HK-2 (cell line): ENCODE results near the gene TRAF3IP1.
A peak's percentile ranks its signal among the peaks of the same experiment; 100 is the strongest.

Experiments
- DNase-seq: peaks from one replicate; pipeline ENCODE4 v3.0.0-alpha.2; 2018; ENCODE audit not compliant: unreplicated experiment

The TRAF3IP1 gene

GRCh38 chr2:238408615-238409340, 88.5 kb downstream of the TRAF3IP1 start:
- no peak for DNase-seq

DNA sequence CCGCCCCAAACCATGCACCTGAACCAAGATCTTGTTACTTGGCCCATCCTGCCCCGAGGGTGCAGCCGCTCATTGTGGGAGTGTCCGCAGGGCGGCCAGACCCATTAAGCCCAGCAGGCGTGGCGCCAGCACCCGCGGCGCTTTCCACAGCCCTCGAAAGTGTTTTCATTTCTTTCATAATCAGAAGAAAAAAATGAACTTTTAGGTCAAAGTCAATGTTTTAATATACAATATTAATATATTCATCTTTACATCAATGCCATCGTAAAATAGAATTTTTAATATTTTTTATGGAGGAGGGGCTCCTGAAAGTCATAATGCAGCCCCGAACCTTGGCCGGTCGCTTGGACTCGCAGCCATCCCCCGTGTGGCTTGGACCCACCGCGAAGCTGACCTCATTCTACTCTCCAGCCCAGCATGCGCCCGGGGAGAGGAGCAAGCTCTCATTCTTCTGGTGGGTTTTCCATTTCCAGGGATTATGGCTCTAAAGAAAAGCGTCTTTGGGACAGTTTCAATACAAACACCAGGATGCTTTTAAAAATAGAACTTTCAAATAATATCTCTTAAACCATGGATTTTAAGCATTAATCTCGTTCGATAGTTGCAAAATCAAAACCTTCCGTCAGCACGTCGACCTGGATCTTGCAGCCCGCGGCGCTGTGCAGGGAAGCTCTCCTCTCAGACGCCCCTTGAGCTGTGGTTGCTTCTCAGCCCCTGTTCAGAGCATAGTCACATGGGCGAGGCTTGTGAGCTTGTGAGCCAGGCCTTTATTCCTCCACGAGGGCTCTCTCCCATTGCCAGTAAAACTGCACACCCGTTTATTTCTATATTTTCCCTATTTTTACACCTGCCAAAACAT, 89.3 kb downstream of the TRAF3IP1 start:
- DNase-seq: no peak

- no peak for DNase-seq
Observed at GRCh38 chr2:238412067-238412767, 91.9 kb downstream of the TRAF3IP1 start.

- no peak for DNase-seq
Observed at GRCh38 chr2:238413368-238413767, 93.0 kb downstream of the TRAF3IP1 start.

GRCh38 chr2:238415036-238415764, 94.9 kb downstream of the TRAF3IP1 start:
- DNase-seq: no peak

- no peak for DNase-seq
Observed at GRCh38 chr2:238415893-238416292, 95.6 kb downstream of the TRAF3IP1 start.

DNA sequence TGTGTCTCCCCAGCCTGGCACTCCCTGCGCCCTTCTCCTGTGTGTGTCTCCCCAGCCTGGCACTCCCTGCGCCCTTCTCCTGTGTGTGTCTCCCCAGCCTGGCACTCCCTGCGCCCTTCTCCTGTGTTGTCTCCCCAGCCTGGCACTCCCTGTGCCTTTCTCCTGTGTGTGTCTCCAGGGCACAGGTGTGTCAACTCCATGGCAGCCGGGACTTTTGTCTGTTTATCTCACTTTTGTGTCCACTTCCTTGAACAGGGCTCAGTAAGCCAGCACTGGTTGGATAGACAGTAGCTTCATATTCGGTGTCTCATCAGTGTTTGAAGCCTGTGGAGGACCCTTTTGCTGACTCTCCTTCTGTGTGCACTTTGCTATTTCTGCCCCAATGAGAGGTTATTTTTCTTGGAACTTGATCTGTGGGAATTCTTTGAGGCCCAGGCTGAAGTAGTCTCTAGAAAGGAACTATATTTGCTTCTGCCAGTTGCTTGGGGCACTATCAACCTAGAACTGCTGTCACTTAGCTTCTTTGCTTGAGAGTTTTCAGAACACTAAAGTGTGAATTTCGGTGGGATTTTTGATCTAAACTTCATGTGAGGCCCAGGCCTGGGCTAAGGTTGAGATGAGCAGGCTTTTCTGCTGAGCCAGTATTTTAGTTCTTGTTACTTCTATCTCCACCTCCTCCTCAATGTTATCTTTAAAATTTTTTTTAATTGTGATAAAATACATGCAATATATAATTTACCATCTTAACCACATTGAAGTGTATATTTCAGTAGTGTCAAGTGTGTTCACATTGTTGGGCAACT, 98.1 kb downstream of the TRAF3IP1 start:
- no peak for DNase-seq

DNA sequence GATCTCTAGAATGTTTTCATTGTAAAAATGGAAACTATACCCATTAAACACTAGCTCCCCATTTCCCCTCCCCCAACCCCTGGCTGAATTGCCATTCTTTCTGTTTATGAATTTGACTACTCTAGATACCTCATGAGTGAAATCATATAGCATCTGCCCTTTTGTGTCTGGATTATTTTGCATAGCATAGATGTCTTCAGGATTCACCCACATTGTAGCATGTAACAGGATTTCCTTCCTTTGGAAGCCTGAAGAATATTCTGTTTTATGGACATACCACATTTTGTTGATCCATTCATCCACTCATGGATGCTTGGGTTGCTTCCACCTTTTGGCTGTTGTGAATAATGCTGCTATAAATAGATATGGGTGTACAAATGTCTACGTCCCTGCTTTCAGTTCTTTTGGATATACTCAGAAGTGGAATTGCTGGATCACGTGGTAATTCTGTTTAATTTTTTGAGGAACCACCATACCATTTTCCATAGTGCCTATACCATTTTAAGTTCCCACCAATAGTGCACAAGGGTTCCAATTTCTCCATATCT, 98.8 kb downstream of the TRAF3IP1 start:
- no peak for DNase-seq

DNA sequence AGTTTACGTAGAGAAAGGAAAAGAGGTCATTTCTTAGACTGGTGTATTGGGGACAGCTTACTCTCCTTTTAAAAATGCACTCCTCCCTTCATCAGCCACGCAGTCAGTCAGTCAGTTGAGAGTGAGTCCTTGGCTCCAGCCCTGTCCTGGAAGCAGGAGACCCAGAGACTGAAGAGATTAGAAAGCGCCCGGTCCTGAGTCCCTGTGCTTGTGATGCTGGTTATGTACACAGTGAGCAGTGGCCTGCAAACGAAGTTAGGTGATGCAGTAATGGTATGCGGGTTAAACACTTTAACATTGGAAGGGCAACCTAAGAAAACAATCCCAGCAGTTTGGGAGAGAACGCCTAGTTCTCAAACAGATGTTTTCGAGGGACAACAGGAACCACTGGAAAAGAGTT, 100.1 kb downstream of the TRAF3IP1 start:
- DNase-seq: no peak

- DNase-seq: no peak
Observed at GRCh38 chr2:238420878-238421694, 100.8 kb downstream of the TRAF3IP1 start.

- no peak for DNase-seq
Observed at GRCh38 chr2:238421695-238422035, 101.3 kb downstream of the TRAF3IP1 start.

DNA sequence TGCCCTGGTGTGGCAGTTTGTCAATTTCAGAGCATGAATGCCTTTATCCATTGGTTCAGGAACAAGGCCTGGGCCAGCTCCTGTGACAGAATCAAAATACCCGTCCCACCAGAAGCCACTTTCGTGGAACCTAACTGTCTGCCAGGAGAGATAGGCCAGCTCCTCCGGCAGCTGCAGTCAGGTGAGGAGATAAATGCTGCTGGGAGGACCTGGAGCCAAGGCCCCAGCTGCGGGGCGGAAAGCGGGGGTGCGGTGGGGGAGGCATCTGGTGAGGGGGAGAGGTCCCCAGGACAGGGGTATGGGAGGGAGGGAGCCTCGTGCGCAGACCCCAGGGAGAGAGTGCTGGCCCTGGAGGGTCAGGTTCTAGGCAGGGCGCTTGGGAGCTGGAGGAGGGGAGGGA, 102.0 kb downstream of the TRAF3IP1 start:
- no peak for DNase-seq

DNA sequence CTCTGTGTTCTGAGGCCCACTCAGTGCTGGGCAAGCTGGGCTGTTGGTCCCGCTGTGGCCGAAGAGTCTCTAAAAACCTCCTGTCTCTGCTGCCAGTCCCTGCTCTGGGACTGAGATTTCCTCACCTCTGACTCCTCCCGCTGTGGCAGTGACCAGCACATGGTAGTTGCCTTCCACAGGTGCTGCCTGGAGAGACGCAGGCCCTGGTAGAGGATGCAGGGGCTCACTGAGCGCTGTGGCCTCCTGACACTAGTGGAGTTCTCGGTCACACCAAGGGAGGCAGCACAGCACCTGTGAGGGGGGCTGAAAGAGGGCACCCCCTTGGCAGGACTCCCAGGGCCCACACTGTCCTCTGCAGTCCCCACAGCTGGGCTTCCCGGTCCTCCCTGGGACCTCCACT, 102.6 kb downstream of the TRAF3IP1 start:
- no peak for DNase-seq

- DNase-seq: no peak
Observed at GRCh38 chr2:238423561-238424312, 103.4 kb downstream of the TRAF3IP1 start.

- no peak for DNase-seq
Observed at GRCh38 chr2:238424313-238424700, 104.0 kb downstream of the TRAF3IP1 start.

- DNase-seq: no peak
Observed at GRCh38 chr2:238425505-238425978, 105.2 kb downstream of the TRAF3IP1 start.

GRCh38 chr2:238425979-238426567, 105.8 kb downstream of the TRAF3IP1 start:
- peak; percentile 54 for DNase-seq

GRCh38 chr2:238426568-238427434, 106.5 kb downstream of the TRAF3IP1 start, which contains the start of gene ASB1:
Gene ASB1 (plus strand): TSS chr2:238426927. CDS start chr2:238427071, 144 bp downstream.
- peak; percentile 83 for DNase-seq
